Measurements from ENCODE around the gene DOCK2. TPM values are rescaled to one million over a fixed set of nuclear protein-coding genes. Genes with fewer than 3 reads are reported as not detected.

The DOCK2 gene
- total and polyA plus RNA-seq, 2 donors (not counting 3 experiments of a cell fraction or from before 2014, with no cell fraction given) = 0.62 to 4.8 TPM

DNA sequence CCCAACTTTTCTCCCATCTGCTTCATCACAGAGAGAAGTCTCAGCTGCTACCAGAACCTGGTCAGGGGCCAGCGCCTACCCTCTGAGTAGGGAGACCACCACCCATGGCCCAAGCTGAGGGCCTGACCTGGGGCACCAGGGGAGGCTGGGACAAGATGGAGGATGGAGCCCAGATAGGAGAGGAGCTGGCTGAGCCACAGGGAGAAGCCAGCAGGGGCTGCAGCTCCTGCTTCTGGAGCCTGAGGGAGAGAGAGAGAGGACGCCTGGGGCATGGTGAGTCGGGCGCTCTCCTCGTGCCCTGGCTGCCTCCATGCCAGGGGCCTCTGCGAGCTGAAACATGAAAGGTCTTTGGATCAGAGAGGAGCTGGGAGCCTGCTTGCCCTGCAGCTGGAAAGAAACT lies 467.2 kb downstream of the DOCK2 start:
- ChIA-PET POLR2A (no interaction called here), CTCF (interaction anchor here (5.6 to 7.4 kb wide), 2 partner anchors 77 to 114 kb away, joined by 173 to 252 read pairs; no protein-coding TSS in a partner anchor)
- Histone ChIP-seq H3K79me2 (ENCODE audit: control insufficient read depth, insufficient read depth, low read length) (no peaks in the 10 kb centered on the region), H2AFZ (ENCODE audit: low read depth, low read length) (no peak overlapping the region), H3K9ac (replicated peaks; ENCODE audit: extremely low read depth, insufficient read depth, low read length) (no peak overlapping the region), H3K4me1 (ENCODE audit: control insufficient read depth, extremely low read depth, insufficient read depth, low read length) (no peaks in the 10 kb centered on the region), H3K36me3 (ENCODE audit: control insufficient read depth in 2 of 2, extremely low read depth in 1 of 2, insufficient read depth in 2 of 2, low read length in 2 of 2) (no peaks in the 10 kb centered on the region), H3K9me3 (replicated peaks; ENCODE audit: control insufficient read depth, insufficient read depth, low read length) (no peaks in the 10 kb centered on the region), H4K20me1 (replicated peaks; ENCODE audit: control insufficient read depth, extremely low read depth, insufficient read depth, low read length) (no peaks in the 10 kb centered on the region), H3K27ac (ENCODE audit: insufficient read depth, low read depth, low read length) (no peak overlapping the region), H3K4me2 (ENCODE audit: insufficient read depth, low read length) (no peak overlapping the region), H3K4me3 (replicated peaks in 1 of 3; ENCODE audit: insufficient read depth in 1 of 3, low read depth in 1 of 3, low read length in 3 of 3) (no peak overlapping the region), H3K27me3 (ENCODE audit: control insufficient read depth in 2 of 2, insufficient read depth in 2 of 2, low read length in 2 of 2) (no peaks in the 10 kb centered on the region), H3K9me1 (replicated peaks; ENCODE audit: control insufficient read depth, extremely low read depth, insufficient read depth, low read length) (no peaks in the 10 kb centered on the region)
- BruUV-seq (replicated peaks) = no TSS peak
- TF ChIP-seq JUN (IDR thresholded peaks at IDR 0.05; ENCODE audit: borderline replicate concordance, insufficient read depth, insufficient read length, low read depth) (no peak), MYC (IDR thresholded peaks at IDR 0.05; ENCODE audit: low read depth, low read length) (no peak), POLR2A (IDR thresholded peaks at IDR 0.05; ENCODE audit: low read depth, low read length) (no peak), EZH2 (IDR thresholded peaks at IDR 0.05; ENCODE audit: borderline replicate concordance, low read depth, low read length, severe bottlenecking) (no peak), GATA2 (IDR thresholded peaks at IDR 0.05; ENCODE audit: insufficient read depth, insufficient read length, low read depth, low read length) (no peak), POLR2AphosphoS5 (IDR thresholded peaks at IDR 0.05; ENCODE audit: insufficient read depth, low read depth, low read length) (no peak), FOS (IDR thresholded peaks at IDR 0.05; ENCODE audit: borderline replicate concordance, insufficient read depth, low read length) (no peak)
- TF ChIP-seq, protein P1, sequence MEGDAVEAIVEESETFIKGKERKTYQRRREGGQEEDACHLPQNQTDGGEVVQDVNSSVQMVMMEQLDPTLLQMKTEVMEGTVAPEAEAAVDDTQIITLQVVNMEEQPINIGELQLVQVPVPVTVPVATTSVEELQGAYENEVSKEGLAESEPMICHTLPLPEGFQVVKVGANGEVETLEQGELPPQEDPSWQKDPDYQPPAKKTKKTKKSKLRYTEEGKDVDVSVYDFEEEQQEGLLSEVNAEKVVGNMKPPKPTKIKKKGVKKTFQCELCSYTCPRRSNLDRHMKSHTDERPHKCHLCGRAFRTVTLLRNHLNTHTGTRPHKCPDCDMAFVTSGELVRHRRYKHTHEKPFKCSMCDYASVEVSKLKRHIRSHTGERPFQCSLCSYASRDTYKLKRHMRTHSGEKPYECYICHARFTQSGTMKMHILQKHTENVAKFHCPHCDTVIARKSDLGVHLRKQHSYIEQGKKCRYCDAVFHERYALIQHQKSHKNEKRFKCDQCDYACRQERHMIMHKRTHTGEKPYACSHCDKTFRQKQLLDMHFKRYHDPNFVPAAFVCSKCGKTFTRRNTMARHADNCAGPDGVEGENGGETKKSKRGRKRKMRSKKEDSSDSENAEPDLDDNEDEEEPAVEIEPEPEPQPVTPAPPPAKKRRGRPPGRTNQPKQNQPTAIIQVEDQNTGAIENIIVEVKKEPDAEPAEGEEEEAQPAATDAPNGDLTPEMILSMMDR (IDR thresholded peaks at IDR 0.05; ENCODE audit: extremely low read depth in 1 of 2, insufficient read depth in 1 of 2, low read depth in 1 of 2, low read length in 2 of 2) = no peak
- TF ChIP-seq, protein P2, sequence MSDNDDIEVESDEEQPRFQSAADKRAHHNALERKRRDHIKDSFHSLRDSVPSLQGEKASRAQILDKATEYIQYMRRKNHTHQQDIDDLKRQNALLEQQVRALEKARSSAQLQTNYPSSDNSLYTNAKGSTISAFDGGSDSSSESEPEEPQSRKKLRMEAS (IDR thresholded peaks at IDR 0.05; ENCODE audit: insufficient read depth, insufficient read length) = no peak
- no peak for FAIRE-seq
- dilution Hi-C loops (cut with MboI; ENCODE audit: extremely low pct_ligation_motif_present, low sequenced_read_pairs) (no loop called here), intact Hi-C loops (cut with micrococcal nuclease) (loop anchor here (5.0 kb wide), 1 partner anchor 163 kb away; no protein-coding TSS in a partner anchor)
- no peak for DNase-seq (ENCODE audit: low read depth, low spot score)
